ES-I3 (cell line): ENCODE data around the gene MMP7.

Experiments used
- H3K36me3 ChIP-seq: 2 replicates; pipeline ENCODE4 v1.6.1; 2013; ENCODE audit warnings: mild to moderate bottlenecking, low read length, control low read depth, moderate library complexity; ENCODE audit not compliant: insufficient read depth
- H3K4me1 ChIP-seq: 2 replicates; pipeline ENCODE4 v1.6.1; 2013; ENCODE audit warnings: mild to moderate bottlenecking, control low read depth, low read length; ENCODE audit not compliant: insufficient read depth
- H3K9ac ChIP-seq: 2 replicates; pipeline ENCODE4 v1.6.1; 2013; ENCODE audit warnings: low read depth, mild to moderate bottlenecking, low read length, moderate library complexity
- H3K9me3 ChIP-seq: 2 replicates; pipeline ENCODE4 v1.6.1; 2013; ENCODE audit warnings: mild to moderate bottlenecking, low read length, moderate library complexity; ENCODE audit not compliant: control insufficient read depth, insufficient read depth

Gene MMP7

DNA sequence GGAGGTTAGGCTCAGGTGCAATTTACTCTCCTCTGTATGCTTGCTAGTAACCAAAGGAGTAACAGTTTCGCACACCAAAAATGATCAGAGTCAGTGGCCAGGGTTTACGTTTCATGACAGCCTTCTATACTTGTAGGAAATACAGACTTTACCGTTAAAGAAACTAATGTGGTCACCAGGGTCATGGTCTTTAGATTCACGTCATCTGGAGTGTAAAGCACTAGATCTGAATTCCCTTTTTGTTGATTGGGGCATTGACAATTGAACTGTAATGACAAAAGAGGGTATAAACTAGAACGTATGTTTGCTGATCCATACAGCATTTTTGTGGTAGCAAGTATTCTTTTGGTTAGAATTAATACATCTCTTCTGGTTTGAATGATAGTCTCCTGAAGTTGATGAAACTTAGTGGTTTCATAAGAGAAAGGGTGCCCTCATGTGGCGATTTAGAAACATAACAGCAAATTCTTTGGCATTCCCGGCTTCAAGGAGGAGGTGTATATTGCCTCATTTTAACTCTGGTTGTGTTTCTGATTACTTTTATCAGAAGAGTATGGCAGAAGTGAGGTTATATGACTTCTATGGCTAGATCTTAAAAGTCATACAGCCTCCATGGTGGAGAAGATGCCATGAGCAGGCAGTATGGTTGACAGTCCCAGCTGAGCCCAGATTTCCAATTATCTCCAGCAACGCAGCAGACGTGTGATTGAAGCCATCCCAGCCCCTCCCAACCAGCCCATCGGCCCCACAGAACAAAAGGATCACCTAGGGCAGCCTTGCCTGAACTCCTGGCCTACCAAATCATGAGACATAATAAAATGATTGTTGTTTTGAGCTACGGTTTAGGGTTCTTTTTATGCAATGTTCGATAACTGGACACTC lies 35.1 kb downstream of the MMP7 start:
- no peaks in the 10 kb centered on the region for H3K9me3 ChIP-seq
- H3K9ac ChIP-seq: peak overlapping the region; percentile 28; the same call in 1 of the 2 replicates
- H3K4me1 ChIP-seq: no peaks in the 10 kb centered on the region
- no peaks in the 10 kb centered on the region for H3K36me3 ChIP-seq

DNA sequence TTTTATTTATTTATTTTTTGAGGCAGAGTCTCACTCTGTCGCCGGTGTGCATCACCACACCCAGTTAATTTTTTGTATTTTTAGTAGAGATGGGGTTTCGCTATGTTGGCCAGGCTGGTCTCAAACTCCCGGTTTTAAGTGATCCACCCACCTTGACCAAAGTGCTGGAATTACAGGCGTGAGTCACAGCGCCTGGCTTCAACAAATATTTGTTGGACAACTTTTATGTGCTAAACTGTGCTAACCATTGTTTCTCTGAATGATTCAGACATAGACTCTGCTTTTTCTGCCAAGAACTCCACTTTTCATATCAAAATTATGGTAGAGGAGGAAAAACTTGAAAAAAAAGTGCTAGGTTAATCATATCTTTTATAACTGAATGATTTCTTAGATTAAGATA lies 36.3 kb downstream of the MMP7 start:
- H3K9me3 ChIP-seq: no peaks in the 10 kb centered on the region
- H3K9ac ChIP-seq: no peak overlapping the region
- H3K36me3 ChIP-seq: no peaks in the 10 kb centered on the region
- no peaks in the 10 kb centered on the region for H3K4me1 ChIP-seq

DNA sequence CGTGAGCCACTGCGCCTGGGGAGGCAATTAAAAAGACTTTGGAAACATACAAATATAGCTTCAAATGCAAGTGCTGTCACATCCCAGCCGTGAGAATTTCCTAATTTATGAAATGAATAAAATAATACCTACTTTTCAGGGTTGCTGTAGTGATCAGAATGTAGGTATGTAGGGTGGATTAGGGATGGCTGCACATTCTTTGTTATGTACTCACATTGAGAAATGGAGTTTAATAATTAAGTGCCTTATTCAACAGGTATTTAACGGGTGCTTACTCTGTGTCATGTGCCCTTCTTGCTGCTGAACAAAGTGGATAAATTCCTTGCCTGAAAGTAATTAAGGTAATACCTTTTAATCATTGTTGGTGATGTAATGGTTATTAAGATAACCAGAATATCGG lies 37.0 kb downstream of the MMP7 start:
- H3K36me3 ChIP-seq: no peaks in the 10 kb centered on the region
- no peaks in the 10 kb centered on the region for H3K4me1 ChIP-seq
- no peaks in the 10 kb centered on the region for H3K9me3 ChIP-seq
- H3K9ac ChIP-seq: no peak overlapping the region

DNA sequence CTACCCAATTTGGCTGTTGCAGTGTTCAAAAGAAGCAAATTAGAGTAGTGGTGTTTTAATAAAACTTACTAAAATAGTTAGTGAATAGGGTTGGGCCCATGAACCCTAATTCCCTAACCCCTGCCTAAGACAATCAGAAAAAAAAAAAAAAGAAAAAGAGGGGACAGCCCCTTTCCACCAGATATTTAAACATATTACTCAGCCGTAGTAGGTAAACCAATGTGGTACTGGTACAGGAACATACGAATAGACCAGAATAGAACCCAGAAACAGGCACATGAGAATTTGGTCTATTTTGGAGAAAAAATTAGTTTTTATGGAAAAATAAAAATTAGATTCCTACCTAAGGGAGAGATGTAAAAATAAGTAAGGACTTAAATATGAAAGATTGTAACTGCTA lies 38.6 kb downstream of the MMP7 start:
- no peaks in the 10 kb centered on the region for H3K9me3 ChIP-seq
- H3K4me1 ChIP-seq: no peaks in the 10 kb centered on the region
- H3K9ac ChIP-seq: no peak overlapping the region
- H3K36me3 ChIP-seq: no peaks in the 10 kb centered on the region

DNA sequence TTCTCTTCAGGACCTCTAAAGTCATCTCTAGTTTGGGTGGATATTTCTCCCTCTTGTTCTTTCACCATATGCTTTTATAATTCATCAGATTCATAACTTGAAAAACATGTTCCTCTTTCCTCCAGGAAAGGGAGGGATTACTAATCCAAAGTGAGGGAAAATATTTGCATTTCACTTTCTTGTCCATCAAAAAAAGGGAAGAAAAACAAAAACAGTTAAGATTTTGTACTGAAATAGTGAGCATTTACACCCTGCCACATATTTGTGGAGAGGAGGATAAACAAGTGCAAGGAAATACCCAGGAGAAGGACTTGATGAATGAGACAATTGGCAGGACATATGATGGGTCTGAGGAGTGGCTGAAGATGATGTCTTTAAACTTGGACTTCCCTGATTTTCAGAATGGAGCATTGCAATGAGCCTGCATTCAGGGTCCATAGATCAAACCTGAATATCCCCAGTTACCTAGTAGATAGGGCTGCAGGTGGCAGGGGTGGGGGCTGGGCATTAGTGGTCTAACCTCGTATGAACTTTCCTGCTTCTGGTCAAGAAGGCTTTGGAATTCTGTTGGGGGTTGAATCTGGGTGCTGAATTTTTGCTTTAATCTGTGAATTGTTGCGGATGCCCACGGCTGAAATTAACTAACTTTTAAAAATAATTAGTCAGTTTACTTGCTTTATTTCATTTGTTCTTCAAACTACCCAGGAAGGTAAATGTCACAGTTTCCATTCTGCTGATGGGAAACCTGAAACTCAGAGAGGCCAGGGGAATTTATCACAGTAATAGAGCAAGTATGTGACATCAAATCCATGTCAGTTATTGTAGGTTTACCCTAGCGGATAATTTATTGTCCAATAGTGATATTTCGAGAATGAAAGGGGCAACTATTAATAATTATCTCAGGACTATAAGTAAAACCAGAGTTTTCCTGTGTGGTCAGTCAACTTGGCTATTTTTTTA lies 41.1 kb downstream of the MMP7 start:
- no peak overlapping the region for H3K9ac ChIP-seq
- H3K9me3 ChIP-seq: no peaks in the 10 kb centered on the region
- no peaks in the 10 kb centered on the region for H3K36me3 ChIP-seq
- H3K4me1 ChIP-seq: no peaks in the 10 kb centered on the region

DNA sequence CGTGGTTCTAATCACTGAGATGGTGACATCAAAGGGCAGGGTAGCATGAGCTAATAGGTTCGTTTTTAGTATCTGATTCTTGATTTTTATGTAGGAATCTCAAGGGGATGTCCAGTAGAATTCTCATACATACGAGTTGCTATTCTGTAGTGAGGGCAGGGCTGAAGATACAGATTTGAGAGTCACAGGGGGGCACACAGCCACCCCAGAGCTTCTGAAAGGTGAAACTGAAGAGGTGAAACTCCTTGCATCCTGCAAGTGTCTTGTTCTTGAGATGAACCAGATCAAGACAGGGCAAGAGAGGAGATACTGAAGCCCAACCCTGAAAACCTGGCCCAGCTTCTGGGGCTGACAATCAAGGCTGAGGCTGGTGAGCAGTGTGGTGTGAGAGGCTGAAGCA lies 42.3 kb downstream of the MMP7 start:
- Histone ChIP-seq H3K4me1 (no peaks in the 10 kb centered on the region), H3K36me3 (no peaks in the 10 kb centered on the region), H3K9me3 (no peaks in the 10 kb centered on the region), H3K9ac (no peak overlapping the region)

DNA sequence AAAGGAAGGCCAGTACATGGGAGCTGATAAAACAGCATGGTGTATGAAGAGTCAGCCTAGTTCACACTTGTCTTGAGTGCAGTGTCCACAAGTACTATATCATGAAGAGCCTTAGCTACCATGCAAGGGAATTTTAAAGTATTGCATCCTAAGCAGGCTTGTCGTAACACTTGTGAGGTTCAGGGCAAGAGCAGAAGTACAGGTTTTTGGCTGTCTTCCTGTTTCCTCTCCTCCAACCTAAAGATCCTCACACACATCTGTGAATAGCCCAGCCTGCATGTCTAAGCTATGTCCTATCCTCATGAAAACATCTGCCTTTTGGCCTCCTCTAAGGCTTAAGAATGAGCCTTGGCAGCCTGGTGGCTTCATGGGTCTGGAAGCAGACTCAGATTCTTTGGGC lies 43.3 kb downstream of the MMP7 start:
- Histone ChIP-seq H3K9me3 (no peaks in the 10 kb centered on the region), H3K9ac (no peak overlapping the region), H3K4me1 (no peaks in the 10 kb centered on the region), H3K36me3 (no peaks in the 10 kb centered on the region)

DNA sequence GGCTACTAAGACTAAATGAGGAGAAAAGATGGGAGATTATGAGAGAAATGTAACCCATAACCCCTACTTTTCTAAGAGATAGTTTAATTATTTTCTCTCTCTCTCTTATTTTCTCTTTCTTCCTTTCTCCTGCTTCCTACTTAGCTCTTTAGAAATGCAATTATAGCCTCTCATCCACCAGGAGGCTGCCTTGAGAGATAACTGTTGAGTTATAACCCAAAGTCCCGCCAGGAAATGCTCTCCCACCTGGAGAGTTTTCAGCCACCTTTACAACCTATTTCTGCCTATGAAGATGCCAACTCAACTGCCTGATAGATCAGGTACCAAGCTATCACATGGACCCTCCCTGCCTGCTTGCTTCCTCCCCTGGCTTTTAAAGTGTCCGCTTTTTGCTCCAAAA lies 44.0 kb downstream of the MMP7 start:
- Histone ChIP-seq H3K9ac (no peak overlapping the region), H3K9me3 (no peaks in the 10 kb centered on the region), H3K36me3 (no peaks in the 10 kb centered on the region), H3K4me1 (no peaks in the 10 kb centered on the region)

DNA sequence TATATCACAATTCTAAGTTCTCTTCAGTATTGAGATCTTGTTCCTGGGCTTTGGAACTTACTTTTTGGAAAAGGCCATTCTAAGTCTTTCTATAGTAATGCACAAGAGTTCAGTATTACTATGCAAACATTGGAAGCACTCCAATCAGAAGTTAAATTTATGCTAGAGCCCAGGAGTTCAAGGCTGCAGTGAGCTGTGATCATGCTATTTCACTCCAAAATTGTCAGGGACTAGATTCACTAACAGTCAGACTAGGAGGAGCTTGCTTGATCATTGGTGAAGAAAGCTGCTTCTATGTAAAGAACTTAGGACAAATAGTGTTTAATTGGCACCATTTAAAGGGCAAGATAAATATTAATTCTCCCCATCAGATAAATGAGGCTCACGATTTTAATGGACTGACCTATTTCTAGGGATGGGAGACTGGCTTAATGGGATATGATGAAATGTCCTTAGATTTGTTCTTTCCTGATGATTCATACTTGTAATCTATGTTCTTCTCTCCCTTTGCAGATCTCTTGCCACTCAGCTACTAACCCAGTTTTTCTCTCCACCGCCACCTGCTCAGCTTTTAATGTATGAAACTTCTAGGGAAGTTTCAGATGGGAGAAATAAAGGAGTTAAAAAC lies 45.3 kb downstream of the MMP7 start:
- H3K36me3 ChIP-seq: no peaks in the 10 kb centered on the region
- no peaks in the 10 kb centered on the region for H3K4me1 ChIP-seq
- H3K9me3 ChIP-seq: no peaks in the 10 kb centered on the region
- H3K9ac ChIP-seq: no peak overlapping the region

DNA sequence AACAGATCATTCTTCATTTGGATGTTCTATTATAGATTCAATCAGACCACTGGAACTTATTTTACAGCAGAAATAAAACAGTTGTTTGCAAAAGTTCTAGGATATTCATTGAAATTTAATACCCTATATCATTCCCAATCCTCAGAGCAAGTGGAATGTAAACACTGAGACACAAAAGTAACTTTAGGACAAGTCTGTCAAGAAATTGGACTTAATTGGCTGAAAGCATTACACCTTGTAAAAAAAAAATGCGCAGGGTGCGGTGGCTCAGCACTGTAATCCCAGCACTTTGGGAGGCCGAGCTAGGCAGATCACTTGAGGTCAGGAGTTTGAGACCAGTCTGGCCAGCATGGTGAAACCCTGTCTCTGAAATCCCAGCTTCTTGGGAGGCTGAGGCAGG lies 48.1 kb downstream of the MMP7 start:
- H3K4me1 ChIP-seq: peaks cover 4% of the 10 kb centered on the region; the same call in 1 of the 2 replicates
- H3K9me3 ChIP-seq: no peaks in the 10 kb centered on the region
- H3K36me3 ChIP-seq: no peaks in the 10 kb centered on the region
- H3K9ac ChIP-seq: no peak overlapping the region

DNA sequence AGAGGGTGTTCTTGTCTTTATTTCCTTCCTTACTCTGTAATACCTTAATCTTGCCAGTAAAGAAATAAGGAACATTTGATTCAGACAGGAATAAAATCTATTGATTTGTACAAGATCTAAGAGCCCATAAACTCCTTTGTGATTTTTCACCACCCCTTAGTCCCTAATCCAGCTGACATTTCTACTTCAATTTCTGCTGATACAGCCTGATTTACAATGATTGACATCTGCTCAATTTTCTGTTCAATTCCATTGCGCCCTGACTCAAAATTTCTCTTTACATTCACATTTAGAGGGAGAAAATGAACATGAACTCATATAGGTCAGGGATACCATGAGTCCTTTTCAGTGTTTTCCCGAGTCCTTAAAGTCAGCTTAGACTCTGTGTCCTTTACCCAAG lies 50.8 kb downstream of the MMP7 start:
- peaks cover 8% of the 10 kb centered on the region; the same call in 1 of the 2 replicates for H3K4me1 ChIP-seq

DNA sequence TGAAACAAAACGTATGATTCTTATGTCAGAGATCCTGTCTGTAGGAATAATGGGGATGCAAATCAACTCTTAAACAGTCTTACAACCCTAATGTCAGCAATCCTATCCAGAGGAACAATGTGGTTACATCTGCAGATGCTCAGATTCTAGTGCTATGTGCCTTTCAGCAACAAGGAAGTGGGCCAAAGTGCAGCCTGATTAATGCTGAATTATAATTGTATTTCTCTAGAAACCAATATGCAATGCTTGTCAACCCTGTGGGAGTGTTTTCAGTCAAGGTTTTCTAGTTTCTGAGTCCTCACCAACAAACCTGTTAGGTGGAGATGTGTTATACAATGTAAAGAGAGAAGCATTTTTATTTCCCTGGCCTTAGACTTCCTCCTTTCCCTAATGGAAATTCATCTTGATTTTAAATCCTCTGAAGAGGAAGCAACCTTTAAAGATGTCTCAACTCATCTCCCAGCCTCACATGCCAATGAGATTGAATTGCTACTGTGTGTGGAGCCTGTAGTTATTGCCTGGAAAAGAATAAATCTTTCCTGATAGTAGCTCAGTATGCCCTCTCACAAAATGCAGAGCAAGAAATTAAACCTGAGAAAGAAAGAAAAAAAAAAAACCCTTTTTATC lies 51.8 kb downstream of the MMP7 start:
- Histone ChIP-seq H3K4me1 (peaks cover 8% of the 10 kb centered on the region; the same call in 1 of the 2 replicates), H3K9ac (no peak overlapping the region)

More for the DNA sequence above, 50.8 kb downstream of the MMP7 start:
- no peaks in the 10 kb centered on the region for H3K9me3 ChIP-seq
- no peaks in the 10 kb centered on the region for H3K36me3 ChIP-seq
- H3K9ac ChIP-seq: no peak overlapping the region

DNA sequence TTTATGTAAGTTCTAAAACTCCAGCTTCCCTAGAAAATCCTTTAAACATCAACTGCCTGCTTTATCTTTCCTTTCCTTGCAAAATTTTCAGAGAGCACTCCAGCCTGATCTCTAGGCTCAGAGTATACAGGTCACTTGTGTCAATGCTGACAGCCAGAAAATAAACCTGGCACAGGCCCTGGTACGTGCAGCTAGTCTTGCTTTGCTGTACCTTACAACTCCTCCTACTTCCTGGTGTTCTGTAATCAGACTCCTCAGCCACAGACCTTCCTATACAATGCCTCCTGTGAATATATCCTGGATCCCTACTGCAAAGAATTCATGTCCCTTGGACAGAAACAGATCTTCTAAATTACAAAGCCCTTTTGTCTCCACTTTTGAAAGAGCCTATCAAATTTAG lies 53.7 kb downstream of the MMP7 start:
- H3K9me3 ChIP-seq: no peaks in the 10 kb centered on the region
- peaks cover 8% of the 10 kb centered on the region; the same call in 1 of the 2 replicates for H3K4me1 ChIP-seq
- no peak overlapping the region for H3K9ac ChIP-seq
- no peaks in the 10 kb centered on the region for H3K36me3 ChIP-seq

More for the DNA sequence above, 51.8 kb downstream of the MMP7 start:
- H3K9me3 ChIP-seq: no peaks in the 10 kb centered on the region
- no peaks in the 10 kb centered on the region for H3K36me3 ChIP-seq

DNA sequence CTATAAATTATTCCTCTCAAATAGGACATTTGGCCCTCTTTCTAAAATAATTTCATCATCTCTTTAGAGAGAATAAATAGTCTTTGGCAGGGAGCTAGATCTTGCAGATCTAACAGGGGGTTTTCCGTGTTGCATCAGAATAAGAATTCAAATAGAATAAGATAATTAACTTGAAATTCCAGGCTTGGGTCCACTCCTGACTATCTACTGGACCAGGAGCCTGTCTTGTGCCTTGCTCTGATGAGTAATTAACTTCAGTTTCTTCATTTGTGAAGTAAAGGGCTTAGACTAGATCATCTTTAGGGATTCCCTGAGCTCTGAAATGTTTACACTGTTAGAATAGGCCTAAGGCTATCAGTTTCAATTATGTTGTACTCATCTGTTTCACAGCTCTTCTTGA lies 54.5 kb downstream of the MMP7 start:
- H3K36me3 ChIP-seq: no peaks in the 10 kb centered on the region
- H3K4me1 ChIP-seq: peaks cover 8% of the 10 kb centered on the region; the same call in 1 of the 2 replicates
- no peak overlapping the region for H3K9ac ChIP-seq
- no peaks in the 10 kb centered on the region for H3K9me3 ChIP-seq
